GM12891 (cell line): ENCODE measurements around the gene POU6F2.

Experiments used
- POLR2A ChIP-seq: IDR thresholded peaks from 2 replicates; pipeline ENCODE4 v1.6.1; 2011; ENCODE audit warnings: low read depth, low read length, control low read depth
- POLR2AphosphoS5 ChIP-seq: IDR thresholded peaks from 2 replicates; pipeline ENCODE4 v1.6.1; 2011; ENCODE audit warnings: low read depth, low read length, control low read depth
- TAF1 ChIP-seq: IDR thresholded peaks from 2 replicates; pipeline ENCODE4 v1.6.1; 2011; ENCODE audit warnings: low read depth, low read length, control low read depth

GRCh38 chr7:39461263-39461820 lies 483.6 kb downstream of the POU6F2 start:
- TF ChIP-seq TAF1 (no peak), POLR2A (no peak), POLR2AphosphoS5 (no peak)
